Fibroblast of upper back skin (primary cell): ENCODE results near the gene GMDS.

Experiments used
- DNase-seq: peaks from one replicate; pipeline ENCODE4 v3.0.0-alpha.2; 2013

GMDS gene

GRCh38 chr6:1617466-1618310 lies 627.7 kb downstream of the GMDS start:
- DNase-seq: no peak

GRCh38 chr6:1616701-1617463 lies 628.5 kb downstream of the GMDS start:
- no peak for DNase-seq

DNA sequence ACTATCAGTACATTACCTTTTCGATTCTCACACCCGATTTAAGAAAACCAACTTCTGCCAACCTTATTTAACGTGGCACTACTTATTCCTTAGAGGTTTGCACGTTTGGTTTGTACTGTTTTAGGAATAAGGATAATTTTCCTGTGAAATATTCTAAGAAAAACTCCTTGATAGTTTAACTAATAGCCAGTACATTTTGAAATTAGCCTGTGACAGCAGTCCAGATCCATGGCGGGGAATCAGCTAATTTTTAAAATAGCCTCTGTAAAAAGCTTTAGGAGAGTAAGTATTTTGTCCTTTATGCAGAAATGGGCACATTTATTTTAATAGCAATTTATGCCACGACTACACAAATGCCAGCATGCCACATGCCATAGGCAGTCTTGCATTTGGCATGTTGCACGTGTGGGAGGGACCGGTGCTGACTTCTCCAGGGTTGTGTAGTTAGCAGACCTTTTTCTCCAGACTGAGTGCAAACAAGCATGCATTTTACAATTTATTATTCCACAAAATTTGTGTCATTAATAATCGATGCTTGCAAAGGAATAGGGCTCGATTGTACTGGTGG lies 629.5 kb downstream of the GMDS start:
- DNase-seq: no peak

GRCh38 chr6:1615151-1615852 lies 630.1 kb downstream of the GMDS start:
- no peak for DNase-seq

DNA sequence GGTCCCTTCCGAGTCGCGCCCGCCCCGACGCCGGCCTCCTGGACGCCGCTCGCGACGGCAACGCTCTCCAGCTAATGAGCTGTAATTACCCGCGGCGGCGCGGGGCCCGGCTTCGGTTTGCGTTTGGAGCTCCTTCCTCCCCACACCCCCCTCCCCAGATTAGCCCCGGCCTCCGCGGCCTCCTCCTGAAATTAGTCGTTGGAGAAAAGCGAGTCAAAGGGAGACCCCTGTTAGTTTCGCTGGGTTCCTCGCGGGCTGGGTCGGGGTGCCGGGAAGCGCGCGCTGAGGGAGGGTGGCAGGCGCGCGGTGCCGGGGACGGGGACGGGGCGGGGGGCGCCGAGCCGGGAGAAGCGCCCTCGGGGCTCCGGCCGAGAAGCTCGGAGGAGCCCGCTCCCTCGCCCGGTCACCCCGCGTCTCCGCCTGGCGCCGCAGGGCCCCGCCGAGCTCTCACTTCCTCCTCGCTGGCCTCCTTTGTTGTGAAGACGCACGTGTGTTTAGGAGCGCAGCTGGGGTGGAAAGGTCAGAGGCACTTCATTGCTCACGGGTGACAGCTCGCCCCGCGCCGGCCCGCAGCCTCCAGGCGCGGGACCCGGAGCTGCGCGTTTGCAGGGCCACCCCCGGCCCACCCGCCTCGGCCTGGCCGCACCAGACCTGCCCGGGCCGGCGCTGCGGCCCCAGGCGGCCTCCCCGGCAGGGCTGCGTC lies 630.8 kb downstream of the GMDS start:
- no peak for DNase-seq

DNA sequence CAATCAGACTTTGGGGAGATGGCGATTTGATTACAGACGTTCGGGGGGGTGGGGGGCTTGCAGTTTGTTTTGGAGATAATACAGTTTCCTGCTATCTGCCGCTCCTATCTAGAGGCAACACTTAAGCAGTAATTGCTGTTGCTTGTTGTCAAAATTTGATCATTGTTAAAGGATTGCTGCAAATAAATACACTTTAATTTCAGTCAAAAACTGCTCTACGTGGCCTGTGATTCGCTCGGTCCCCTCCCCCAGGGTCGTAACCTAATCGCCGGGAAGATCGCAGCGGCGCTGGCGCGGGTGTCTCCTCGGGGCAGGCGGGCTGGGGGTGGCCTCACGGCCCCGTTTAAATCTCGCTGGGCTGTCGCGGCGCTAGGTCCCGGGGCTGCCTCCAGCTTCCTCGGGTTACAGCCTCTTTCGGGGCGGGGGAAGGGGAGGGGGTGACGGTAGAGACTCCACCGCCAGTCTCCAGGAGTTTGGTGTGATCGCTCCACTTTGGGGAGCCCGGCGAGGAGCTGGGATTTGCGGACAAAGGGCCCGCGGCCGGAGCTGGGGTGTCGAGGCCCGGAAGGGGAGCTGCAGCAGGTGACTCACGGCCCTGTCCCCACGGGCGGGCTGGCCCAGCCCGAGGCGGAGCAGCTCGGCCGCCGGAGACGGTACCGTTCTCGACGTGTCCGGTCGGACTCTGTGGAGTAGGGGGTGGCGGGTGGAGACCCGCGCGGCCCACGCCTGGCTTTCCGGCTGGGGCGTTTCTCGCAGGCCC lies 631.5 kb downstream of the GMDS start:
- DNase-seq: no peak

- DNase-seq: no peak
Measured at GRCh38 chr6:1613346-1613687, 632.1 kb downstream of the GMDS start.

DNA sequence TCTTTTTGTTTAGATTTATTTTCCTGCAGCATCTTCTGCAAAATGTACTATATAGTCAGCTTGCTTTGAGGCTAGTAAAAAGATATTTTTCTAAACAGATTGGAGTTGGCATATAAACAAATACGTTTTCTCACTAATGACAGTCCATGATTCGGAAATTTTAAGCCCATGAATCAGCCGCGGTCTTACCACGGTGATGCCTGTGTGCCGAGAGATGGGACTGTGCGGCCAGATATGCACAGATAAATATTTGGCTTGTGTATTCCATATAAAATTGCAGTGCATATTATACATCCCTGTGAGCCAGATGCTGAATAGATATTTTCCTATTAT lies 632.5 kb downstream of the GMDS start:
- peak; percentile 68 for DNase-seq

DNA sequence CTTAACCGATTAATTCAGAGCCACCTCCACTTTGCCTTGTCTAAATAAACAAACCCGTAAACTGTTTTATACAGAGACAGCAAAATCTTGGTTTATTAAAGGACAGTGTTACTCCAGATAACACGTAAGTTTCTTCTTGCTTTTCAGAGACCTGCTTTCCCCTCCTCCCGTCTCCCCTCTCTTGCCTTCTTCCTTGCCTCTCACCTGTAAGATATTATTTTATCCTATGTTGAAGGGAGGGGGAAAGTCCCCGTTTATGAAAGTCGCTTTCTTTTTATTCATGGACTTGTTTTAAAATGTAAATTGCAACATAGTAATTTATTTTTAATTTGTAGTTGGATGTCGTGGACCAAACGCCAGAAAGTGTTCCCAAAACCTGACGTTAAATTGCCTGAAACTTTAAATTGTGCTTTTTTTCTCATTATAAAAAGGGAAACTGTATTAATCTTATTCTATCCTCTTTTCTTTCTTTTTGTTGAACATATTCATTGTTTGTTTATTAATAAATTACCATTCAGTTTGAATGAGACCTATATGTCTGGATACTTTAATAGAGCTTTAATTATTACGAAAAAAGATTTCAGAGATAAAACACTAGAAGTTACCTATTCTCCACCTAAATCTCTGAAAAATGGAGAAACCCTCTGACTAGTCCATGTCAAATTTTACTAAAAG lies 633.0 kb downstream of the GMDS start:
- DNase-seq: no peak

GRCh38 chr6:1611572-1612298 lies 633.7 kb downstream of the GMDS start:
- peak; percentile 30 for DNase-seq

- peak; percentile 31 for DNase-seq
Measured at GRCh38 chr6:1611322-1611571, 634.2 kb downstream of the GMDS start.

- DNase-seq: no peak
Measured at GRCh38 chr6:1610497-1611321, 634.7 kb downstream of the GMDS start.

- DNase-seq: peak; percentile 88
Measured at GRCh38 chr6:1609648-1610496, 635.5 kb downstream of the GMDS start, which contains the start of gene FOXC1. FOXC1 (plus strand) TSS chr6:1609915; CDS start chr6:1610446, 531 bp downstream.

GRCh38 chr6:1609041-1609647 lies 636.3 kb downstream of the GMDS start:
- no peak for DNase-seq

- no peak for DNase-seq
Measured at GRCh38 chr6:1608222-1609040, 637.0 kb downstream of the GMDS start.

- no peak for DNase-seq
Measured at GRCh38 chr6:1607516-1608221, 637.7 kb downstream of the GMDS start.
